ENCODE measurements around the gene CDCP1. TPM values are rescaled to one million over a fixed set of nuclear protein-coding genes. Genes with fewer than 3 reads are reported as not detected.

CDCP1 gene
- total RNA-seq, 4 donors from 2014 or later, result 2.5 to 4.9 (median 4.2) TPM

DNA sequence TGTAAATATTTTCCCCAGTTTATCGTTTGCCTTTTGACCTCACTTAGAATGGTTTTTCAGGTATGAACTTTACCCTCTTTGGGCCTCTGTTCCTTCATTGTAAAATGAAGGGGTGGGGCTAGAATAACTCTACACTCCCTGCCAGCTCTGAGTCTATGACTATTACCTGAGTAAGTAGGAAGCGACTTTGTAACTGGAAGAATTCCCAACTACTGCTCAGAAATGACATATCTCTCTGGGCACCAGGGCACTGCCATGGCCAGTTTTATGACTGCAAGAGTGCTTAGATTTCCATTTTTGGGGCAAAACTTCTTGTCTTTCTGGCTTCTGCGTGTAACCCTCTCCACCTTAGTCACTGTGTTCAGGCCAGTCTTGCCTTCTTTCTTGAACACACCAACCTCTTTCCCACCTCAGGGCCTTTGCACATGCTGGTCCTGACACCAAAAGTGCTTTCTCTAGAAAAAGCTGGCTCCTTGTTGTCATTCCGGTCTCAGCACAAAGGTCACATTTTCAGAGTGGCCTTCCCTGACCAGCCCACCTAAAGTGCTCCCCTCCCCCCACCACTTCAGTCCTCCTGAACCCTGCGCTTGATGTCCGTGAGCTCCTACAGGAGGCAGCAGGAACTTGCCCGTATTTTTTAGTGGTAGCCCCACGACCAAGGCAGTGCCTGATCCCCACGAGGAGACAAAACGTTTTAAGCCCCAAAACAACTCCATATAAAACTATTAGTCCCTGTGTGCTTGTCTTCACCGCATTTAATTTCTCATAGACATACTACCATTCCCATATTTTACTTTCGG lies 25.6 kb downstream of the CDCP1 start:
- no peaks in the 10 kb centered on the region for H3K27me3 ChIP-seq
- no peaks in the 10 kb centered on the region for H3K9me3 ChIP-seq
- 62 to 86% methylated on average over 3 to 12 of the region's 12 CpGs for whole genome bisulfite sequencing, 2 donors (ENCODE audit: low coverage in 1 of 2)
- no peak for ATAC-seq
- TF ChIP-seq EP300 (IDR thresholded peaks at IDR 0.05) (no peak), POLR2AphosphoS5 (IDR thresholded peaks at IDR 0.05) (no peak), CTCF (IDR thresholded peaks at IDR 0.05) (no peak), POLR2A (IDR thresholded peaks at IDR 0.05) (no peak)
- no peak overlapping the region for H3K27ac ChIP-seq
- no peaks in the 10 kb centered on the region for H3K36me3 ChIP-seq
- no peak overlapping the region for H3K4me3 ChIP-seq
- H3K4me1 ChIP-seq, result peaks cover 0 to 23% (median 3%) of the 10 kb centered on the region in 3 donors

DNA sequence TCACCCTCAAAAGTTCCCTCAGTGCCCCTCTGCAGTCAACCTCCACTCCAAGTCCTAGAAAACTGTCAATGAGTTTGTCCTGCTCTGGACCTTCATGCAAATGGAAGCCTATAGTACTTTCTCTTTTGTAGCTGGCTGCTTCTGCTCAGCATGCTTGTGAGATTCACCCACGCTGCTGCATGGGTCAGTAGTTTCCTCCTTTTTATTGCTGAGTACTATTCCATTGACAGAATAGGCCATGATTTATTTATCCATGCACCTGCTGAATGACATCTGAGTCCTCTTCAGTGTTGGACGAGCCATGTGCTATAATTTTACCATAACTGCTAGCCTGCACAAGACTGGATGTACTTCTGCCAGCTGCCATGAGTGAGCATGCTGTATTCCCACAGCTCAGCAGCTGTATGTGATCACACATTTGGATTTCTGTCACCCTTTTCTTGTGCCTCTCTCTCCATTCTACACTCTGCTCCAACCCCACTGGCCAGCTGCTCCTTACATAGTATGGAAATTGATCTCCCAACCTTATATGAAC lies 26.3 kb downstream of the CDCP1 start:
- no peak overlapping the region for H3K27ac ChIP-seq
- 57 to 69% methylated on average over 2 of the region's 2 CpGs for WGBS, 2 donors (ENCODE audit: low coverage in 1 of 2)
- H3K27me3 ChIP-seq, result no peaks in the 10 kb centered on the region
- H3K4me1 ChIP-seq, result peaks cover 0 to 23% (median 3%) of the 10 kb centered on the region in 3 donors
- H3K9me3 ChIP-seq, result no peaks in the 10 kb centered on the region
- no peak for ATAC-seq
- TF ChIP-seq POLR2AphosphoS5 (IDR thresholded peaks at IDR 0.05), result no peak
- TF ChIP-seq EP300 (IDR thresholded peaks at IDR 0.05), result no peak
- TF ChIP-seq CTCF (IDR thresholded peaks at IDR 0.05), result no peak
- TF ChIP-seq POLR2A (IDR thresholded peaks at IDR 0.05), result no peak
- H3K36me3 ChIP-seq, result no peaks in the 10 kb centered on the region
- no peak overlapping the region for H3K4me3 ChIP-seq

DNA sequence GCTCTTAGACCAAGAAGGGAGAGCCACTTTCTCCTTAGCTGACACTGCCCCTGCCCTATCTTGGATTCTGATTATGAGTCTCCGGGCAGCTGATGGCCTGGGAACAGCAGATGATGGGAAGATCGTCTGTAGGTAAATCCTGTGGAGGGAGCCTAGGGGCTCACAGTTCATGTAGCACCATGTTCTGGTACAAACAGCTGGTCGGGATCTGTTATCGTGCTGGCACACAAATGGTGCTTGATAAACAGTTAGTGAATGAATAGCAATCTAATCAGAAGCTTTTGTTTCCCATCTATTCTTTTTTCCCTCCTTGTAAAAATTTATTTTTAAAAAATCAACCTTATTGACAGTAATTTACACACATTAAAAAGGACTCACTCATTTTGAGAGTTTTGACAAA lies 26.8 kb downstream of the CDCP1 start:
- Histone ChIP-seq H3K9me3 (no peaks in the 10 kb centered on the region), H3K4me1 (peaks cover 0 to 20% (median 3%) of the 10 kb centered on the region in 3 donors), H3K36me3 (no peaks in the 10 kb centered on the region), H3K27ac (no peak overlapping the region), H3K27me3 (no peaks in the 10 kb centered on the region), H3K4me3 (no peak overlapping the region)
- no peak for TF ChIP-seq POLR2A (IDR thresholded peaks at IDR 0.05)
- TF ChIP-seq EP300 (IDR thresholded peaks at IDR 0.05), result no peak
- 56 to 76% methylated on average over 4 of the region's 4 CpGs for WGBS, 2 donors (ENCODE audit: low coverage in 1 of 2)
- no peak for ATAC-seq

DNA sequence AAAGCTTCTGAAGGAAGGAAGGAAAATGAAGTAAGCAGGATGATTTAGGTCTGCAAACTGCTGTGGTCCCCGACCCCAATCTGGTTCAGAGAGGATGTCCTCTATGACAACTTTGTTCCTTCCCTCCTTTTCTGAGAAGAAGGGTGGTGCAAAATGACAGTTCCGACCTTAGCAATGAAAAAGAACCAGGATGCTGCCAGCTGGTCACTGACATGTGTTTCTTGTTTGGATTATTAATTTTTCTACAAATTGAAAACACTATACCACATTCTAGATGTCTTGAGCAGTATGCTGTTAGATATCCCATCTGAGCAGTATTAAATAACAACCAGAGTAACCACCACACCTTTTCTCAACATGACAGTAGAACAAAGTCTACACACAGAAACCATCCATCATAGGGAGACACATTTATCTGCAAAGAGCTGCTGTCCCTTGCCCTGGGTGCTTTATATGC lies 27.5 kb downstream of the CDCP1 start:
- H3K4me3 ChIP-seq, result no peak overlapping the region
- no peaks in the 10 kb centered on the region for H3K9me3 ChIP-seq
- no peak overlapping the region for H3K27ac ChIP-seq
- no peaks in the 10 kb centered on the region for H3K36me3 ChIP-seq
- peaks cover 0 to 20% (median under 1%) of the 10 kb centered on the region in 3 donors for H3K4me1 ChIP-seq
- 35 to 60% methylated on average over 1 to 2 of the region's 2 CpGs for WGBS, 2 donors (ENCODE audit: low coverage in 1 of 2)
- ATAC-seq, result no peak
- H3K27me3 ChIP-seq, result no peaks in the 10 kb centered on the region
- no peak for TF ChIP-seq EP300 (IDR thresholded peaks at IDR 0.05)
- no peak for TF ChIP-seq CTCF (IDR thresholded peaks at IDR 0.05)
- no peak for TF ChIP-seq POLR2AphosphoS5 (IDR thresholded peaks at IDR 0.05)
- TF ChIP-seq POLR2A (IDR thresholded peaks at IDR 0.05), result no peak

GRCh38 chr3:45116350-45116749 lies 29.8 kb downstream of the CDCP1 start:
- 46 to 66% methylated on average over 4 of the region's 4 CpGs for WGBS, 2 donors (ENCODE audit: low coverage in 1 of 2)
- ATAC-seq, result no peak
- H3K27ac ChIP-seq, result no peak overlapping the region
- no peaks in the 10 kb centered on the region for H3K9me3 ChIP-seq
- no peak for TF ChIP-seq CTCF (IDR thresholded peaks at IDR 0.05)
- TF ChIP-seq EP300 (IDR thresholded peaks at IDR 0.05), result no peak
- TF ChIP-seq POLR2AphosphoS5 (IDR thresholded peaks at IDR 0.05), result no peak
- H3K36me3 ChIP-seq, result no peaks in the 10 kb centered on the region
- no peaks in the 10 kb centered on the region for H3K27me3 ChIP-seq
- H3K4me1 ChIP-seq, result peaks cover 0 to 27% (median 0%) of the 10 kb centered on the region in 3 donors
- no peak overlapping the region for H3K4me3 ChIP-seq

All from gastroesophageal sphincter (tissue), 4 donors.